ENCODE data around the gene CHMP6.
A peak's percentile ranks its signal among the peaks of the same experiment; 100 is the strongest.

CHMP6 gene

GRCh38 chr17:81036197-81036941 is 44.7 kb downstream of the CHMP6 start:
- no peak for DNase-seq (ENCODE audit: low spot score)
- TF ChIP-seq, protein P1, sequence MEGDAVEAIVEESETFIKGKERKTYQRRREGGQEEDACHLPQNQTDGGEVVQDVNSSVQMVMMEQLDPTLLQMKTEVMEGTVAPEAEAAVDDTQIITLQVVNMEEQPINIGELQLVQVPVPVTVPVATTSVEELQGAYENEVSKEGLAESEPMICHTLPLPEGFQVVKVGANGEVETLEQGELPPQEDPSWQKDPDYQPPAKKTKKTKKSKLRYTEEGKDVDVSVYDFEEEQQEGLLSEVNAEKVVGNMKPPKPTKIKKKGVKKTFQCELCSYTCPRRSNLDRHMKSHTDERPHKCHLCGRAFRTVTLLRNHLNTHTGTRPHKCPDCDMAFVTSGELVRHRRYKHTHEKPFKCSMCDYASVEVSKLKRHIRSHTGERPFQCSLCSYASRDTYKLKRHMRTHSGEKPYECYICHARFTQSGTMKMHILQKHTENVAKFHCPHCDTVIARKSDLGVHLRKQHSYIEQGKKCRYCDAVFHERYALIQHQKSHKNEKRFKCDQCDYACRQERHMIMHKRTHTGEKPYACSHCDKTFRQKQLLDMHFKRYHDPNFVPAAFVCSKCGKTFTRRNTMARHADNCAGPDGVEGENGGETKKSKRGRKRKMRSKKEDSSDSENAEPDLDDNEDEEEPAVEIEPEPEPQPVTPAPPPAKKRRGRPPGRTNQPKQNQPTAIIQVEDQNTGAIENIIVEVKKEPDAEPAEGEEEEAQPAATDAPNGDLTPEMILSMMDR (IDR thresholded peaks at IDR 0.05; ENCODE audit: extremely low read depth, missing control alignments), result no peak

DNA sequence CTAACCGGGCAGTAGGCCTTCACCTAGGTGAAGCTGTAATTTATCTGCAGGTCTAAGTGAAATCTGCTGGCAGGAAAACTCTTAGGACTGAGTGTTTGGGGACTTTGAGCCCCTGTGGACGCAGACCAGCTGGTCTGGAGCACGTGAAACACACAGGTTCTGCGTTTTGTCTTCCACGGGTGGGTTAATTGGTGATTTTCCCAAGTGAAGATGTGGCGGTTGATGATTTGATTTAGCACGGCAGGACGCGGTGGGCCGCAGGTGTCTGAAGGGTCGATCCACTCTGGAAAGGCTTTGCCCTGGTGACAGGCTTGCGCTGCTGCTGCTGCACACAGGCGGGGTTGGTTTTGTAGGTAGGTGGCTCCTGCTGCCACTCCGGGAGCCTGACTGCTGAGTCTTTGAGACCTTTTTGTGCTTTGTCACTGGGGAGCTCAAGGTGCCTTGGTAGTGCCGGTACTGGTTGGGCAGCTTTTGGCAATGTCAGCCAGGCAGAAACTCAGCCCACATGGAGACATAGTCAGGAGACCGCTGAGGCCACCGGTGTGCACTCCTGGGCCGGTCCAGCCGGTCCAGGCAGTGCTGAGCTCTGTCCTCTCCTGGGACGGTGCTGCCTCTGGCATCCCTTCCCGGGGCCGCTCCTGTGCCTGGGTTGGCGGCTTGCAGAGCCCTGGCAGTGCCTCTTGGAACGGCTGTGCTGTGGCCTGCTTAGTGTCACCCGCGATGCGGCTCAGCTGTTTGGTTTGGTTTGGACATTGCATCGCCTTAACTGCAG is 45.6 kb downstream of the CHMP6 start:
- DNase-seq (ENCODE audit: low spot score), result no peak

GRCh38 chr17:81037798-81038733 is 46.4 kb downstream of the CHMP6 start:
- TF ChIP-seq, protein P1 (IDR thresholded peaks at IDR 0.05; ENCODE audit: extremely low read depth, missing control alignments), result no peak
- no peak for DNase-seq (ENCODE audit: low spot score)

More for the DNA sequence above, 45.6 kb downstream of the CHMP6 start:
- TF ChIP-seq, protein P1 (IDR thresholded peaks at IDR 0.05; ENCODE audit: extremely low read depth, missing control alignments), result no peak

DNA sequence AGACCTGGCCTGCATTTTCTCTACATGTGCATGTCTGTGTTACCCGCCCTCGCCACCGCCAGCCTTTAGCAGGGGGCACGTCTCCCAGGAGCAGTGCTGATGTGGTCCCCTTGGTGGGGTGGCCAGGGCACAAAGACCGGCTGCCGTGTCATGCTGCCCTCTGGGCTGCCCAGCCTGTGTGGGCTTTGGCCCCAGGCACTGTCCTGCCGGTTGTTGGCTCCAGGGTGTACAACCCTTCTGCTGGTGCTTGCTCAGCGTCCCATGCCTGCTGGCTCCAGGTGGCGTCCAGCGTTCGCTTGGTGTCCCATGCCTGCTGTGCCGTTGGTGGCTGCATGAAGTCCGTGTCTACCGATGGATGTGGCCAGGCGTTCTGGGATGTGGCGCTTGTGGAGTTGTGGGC is 47.5 kb downstream of the CHMP6 start:
- DNase-seq (ENCODE audit: low spot score), result no peak
- TF ChIP-seq, protein P1 (IDR thresholded peaks at IDR 0.05; ENCODE audit: extremely low read depth, missing control alignments), result no peak

DNA sequence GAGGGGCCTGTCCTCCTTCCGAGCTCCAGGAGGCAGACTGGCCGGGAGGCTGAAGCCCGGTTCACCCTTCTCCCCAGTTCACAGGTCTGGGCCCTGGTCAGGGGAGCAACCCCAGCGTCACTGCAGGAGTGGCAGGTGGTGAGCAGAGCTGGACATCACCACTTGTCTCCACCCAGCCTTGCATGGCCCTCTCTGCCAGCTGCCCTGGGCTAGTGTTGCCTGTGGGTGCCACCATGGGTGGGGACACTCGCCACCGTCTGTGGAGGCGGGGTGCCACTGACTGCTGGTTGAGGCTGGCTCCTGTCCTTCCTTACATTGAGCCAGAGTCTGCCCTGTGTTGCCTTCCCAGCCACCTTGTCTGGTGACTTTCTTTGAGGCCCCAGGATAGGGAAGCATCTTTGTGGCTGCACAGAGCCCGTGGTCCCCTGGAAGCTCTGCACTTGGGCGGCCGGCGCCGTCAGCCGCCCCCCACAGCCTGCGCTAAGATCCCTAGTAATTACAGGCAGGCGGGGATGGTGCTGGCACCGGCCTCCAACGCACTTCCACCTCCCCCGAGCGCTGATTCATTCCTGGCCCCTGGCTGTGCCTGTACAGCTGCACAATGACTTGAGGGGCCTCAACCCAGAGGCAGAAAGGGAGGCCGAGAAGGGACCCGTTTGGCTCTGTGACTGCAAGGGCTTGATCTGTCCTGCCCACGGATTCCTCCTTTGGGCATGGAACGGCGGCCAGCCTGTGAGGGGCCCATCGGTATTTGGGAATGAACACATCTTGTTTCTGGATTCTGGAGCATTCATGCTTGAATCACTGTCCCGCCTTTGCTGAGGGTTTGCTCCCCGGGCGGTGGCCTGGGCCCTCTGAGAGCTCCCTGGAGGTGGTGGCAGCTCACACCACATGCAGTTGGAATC is 48.5 kb downstream of the CHMP6 start:
- TF ChIP-seq, protein P1 (IDR thresholded peaks at IDR 0.05; ENCODE audit: extremely low read depth, missing control alignments), result no peak
- DNase-seq (ENCODE audit: low spot score), result no peak

DNA sequence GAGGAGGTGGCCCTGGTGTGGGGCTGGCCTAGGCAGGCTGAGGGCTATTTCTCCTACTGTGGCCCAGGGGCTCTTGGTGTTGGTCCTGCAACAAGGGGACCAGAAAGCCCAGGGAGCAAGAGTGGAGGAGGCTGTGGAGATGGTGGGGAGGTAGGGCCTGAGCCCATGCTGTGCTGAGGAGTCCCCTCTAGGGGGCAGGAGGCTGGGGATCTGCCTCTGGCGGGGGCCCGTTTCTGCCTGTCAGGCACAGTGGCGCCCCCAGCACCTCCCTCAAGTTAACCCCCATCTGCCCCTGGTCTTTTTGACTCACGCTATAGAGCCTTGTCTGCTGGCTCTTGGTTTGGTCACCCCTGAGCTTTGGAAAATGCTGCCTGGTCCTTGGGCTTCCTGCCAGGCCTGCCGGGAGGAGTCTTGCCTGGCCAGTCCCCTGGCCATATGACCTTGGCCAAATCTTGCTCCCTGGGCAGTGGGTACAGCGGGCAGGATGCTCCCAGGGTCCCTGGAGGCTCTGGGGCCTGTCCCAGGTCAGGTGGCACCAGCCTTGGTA is 49.2 kb downstream of the CHMP6 start:
- peak; percentile 63 for DNase-seq (ENCODE audit: low spot score)
- TF ChIP-seq, protein P1 (IDR thresholded peaks at IDR 0.05; ENCODE audit: extremely low read depth, missing control alignments), result peak; percentile 4

Measured in GM20000 (cell line).